NT2/D1 (cell line): ENCODE results near the gene ZNF346.

Experiments used
- SUZ12 ChIP-seq: IDR thresholded peaks from 2 replicates; pipeline ENCODE4 v1.6.1; 2011; ENCODE audit not compliant: insufficient read length, insufficient read depth; ENCODE audit errors: extremely low read depth
- YY1 ChIP-seq: IDR thresholded peaks from 2 replicates; pipeline ENCODE4 v1.6.1; 2011; ENCODE audit not compliant: insufficient read length, insufficient read depth
- ZNF274 ChIP-seq: IDR thresholded peaks from 2 replicates; pipeline ENCODE4 v1.6.1; 2011; ENCODE audit warnings: mild to moderate bottlenecking, low read depth, low read length

DNA sequence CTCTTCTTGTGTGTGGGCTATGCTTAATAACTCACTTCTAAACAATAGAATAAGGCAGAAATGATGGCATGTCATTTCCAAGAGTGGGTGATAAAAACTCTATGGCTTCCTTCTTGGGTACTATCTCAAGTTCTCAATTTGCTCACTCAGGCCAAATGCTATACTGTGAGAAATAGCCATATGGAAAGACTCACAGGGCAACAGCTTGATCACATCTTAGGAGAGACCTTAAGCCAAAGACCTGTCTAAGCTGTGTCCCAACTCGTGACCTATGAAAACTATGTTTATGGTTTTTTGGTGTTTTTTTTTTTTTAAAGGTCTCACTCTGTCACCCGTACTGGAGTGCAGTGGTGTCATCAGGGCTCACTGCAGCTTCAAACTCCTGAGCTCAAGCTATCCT lies 13.8 kb upstream of the ZNF346 start:
- TF ChIP-seq YY1 (no peak), ZNF274 (no peak), SUZ12 (no peak)
